GM12878 (cell line): Measurements from ENCODE around the gene AP3S1. TPM values are rescaled to one million over a fixed set of nuclear protein-coding genes. Genes with fewer than 3 reads are reported as not detected.
"Not testable (repeated sequence)": the region's sequence is repeated elsewhere in the genome, so short reads cannot be mapped to it uniquely, and the experiment has no call there.

Experiments used
- ATAC-seq: fragments of 200-7000 bp; cut with Tn5 transposase; 3 replicates; pipeline ENCODE4 v1.9.1; 2020; ENCODE audit warnings: mild to moderate bottlenecking, moderate library complexity
- BruUV-seq: library from RNA; stranded (reverse); fragments of 400-500 nt; replicated peaks from 2 replicates; lab custom pipeline; 2021; lab: Mats Ljungman, UMichigan
- CTCF ChIA-PET: fragments of 300-600 bp; sonication (Branson Sonifier 250); formaldehyde crosslinking; extraction: SDS; loops from one replicate; lab custom pipeline; 2021; ENCODE audit warnings: inconsistent platforms; lab: Yijun Ruan, JAX
- POLR2A ChIA-PET: fragments of 350-600 bp; formaldehyde crosslinking; extraction: SDS; loops from one replicate; lab custom pipeline; 2021; ENCODE audit warnings: inconsistent platforms; lab: Charles Lee
- RAD21 ChIA-PET: fragments of 300-600 bp; sonication (Branson Sonifier 250); formaldehyde crosslinking; loops from one replicate; lab custom pipeline; 2023; ENCODE audit warnings: antibody characterized with exemption; ENCODE audit not compliant: unreplicated experiment; lab: Charles Lee
- SMC1A ChIA-PET: fragments of 300-600 bp; sonication (Branson Sonifier 250); formaldehyde crosslinking; loops from one replicate; lab custom pipeline; 2023; ENCODE audit not compliant: unreplicated experiment, uncharacterized antibody; lab: Charles Lee
- DNase-seq: peaks from one replicate; pipeline ENCODE4 v3.0.0-alpha.2; 2011; ENCODE audit warnings: low read depth, low spot score
- FAIRE-seq: peaks from 3 replicates; lab custom pipeline; 2011; peaks lifted over from hg19 to GRCh38; lab: Jason Lieb, UNC
- H2AFZ ChIP-seq: 2 replicates; pipeline ENCODE4 v1.6.0; 2011; ENCODE audit warnings: low read depth, low read length, control low read depth; ENCODE audit not compliant: control insufficient read depth
- H3K27ac ChIP-seq: 2 replicates; pipeline ENCODE4 v1.5.1; 2011; ENCODE audit warnings: control low read depth; ENCODE audit not compliant: control insufficient read depth, insufficient read depth
- H3K27me3 ChIP-seq, 2 experiments: replicated peaks in 1 of 2; 2 replicates each; pipeline versions ENCODE4 v1.6.0 to v1.6.1; 2011; ENCODE audit warnings: low read length in 1 of 2; ENCODE audit not compliant: control insufficient read depth in 2 of 2, insufficient read depth in 2 of 2
- H3K36me3 ChIP-seq, 2 experiments: 2 replicates each; pipeline ENCODE4 v1.5.1; 2011; ENCODE audit warnings: low read length in 1 of 2; ENCODE audit not compliant: control insufficient read depth in 2 of 2, insufficient read depth in 2 of 2
- H3K4me1 ChIP-seq: 2 replicates; pipeline ENCODE4 v1.6.1; 2011; ENCODE audit warnings: mild to moderate bottlenecking, low read length, moderate library complexity, mixed read lengths; ENCODE audit not compliant: control insufficient read depth, insufficient read depth
- H3K4me2 ChIP-seq: 2 replicates; pipeline ENCODE4 v1.6.0; 2011; ENCODE audit warnings: control low read depth; ENCODE audit not compliant: control insufficient read depth, insufficient read depth
- H3K4me3 ChIP-seq: fragments of 200-600 bp; sonication (generic); 2 replicates; pipeline ENCODE4 v1.5.1; 2016
- H3K79me2 ChIP-seq: 2 replicates; pipeline ENCODE4 v1.6.0; 2011; ENCODE audit warnings: low read length; ENCODE audit not compliant: control insufficient read depth, insufficient read depth
- H3K9ac ChIP-seq: 2 replicates; pipeline ENCODE4 v1.8.0; 2011; ENCODE audit warnings: low read length, control low read depth, mixed read lengths; ENCODE audit not compliant: control insufficient read depth, insufficient read depth
- H3K9me3 ChIP-seq: replicated peaks from 3 replicates; pipeline ENCODE4 v1.5.1; 2011; ENCODE audit warnings: mild to moderate bottlenecking, low read length; ENCODE audit not compliant: control insufficient read depth, insufficient read depth
- H4K20me1 ChIP-seq: 2 replicates; pipeline ENCODE4 v1.6.0; 2011; ENCODE audit not compliant: control insufficient read depth, insufficient read depth
- JUNB ChIP-seq: IDR thresholded peaks from 2 replicates; pipeline ENCODE4 v1.6.1; 2016; ENCODE audit warnings: antibody characterized with exemption, mild to moderate bottlenecking
- WGBS: methylation state at CpG from one replicate; pipeline ENCODE4 v1.1.6; 2016; ENCODE audit warnings: low lambda C conversion rate; ENCODE audit not compliant: insufficient replicate concordance, insufficient coverage; ENCODE audit errors: missing lambda C conversion rate; 5-methylcytosine and 5-hydroxymethylcytosine counted together
- in situ Hi-C: fragments of 300-500 bp; cut with MboI; formaldehyde crosslinking; loops from 9 replicates; pipeline ENCODE4 v1.14.3; 2018; ENCODE audit warnings: mixed read lengths
- intact Hi-C: fragments of 100-400 bp; cut with micrococcal nuclease; formaldehyde crosslinking; loops from one replicate; pipeline ENCODE4 v1.14.2; 2022; ENCODE audit not compliant: unreplicated experiment
- polyA plus RNA-seq, 11 experiments: library from polyadenylated mRNA; depleted of rRNA in 4 of 11; unstranded in 6 of 11; stranded (reverse) in 5 of 11; fragments of >200 nt; fragmentation: Nextera tagmentation in 4 of 11; fragmentation: Illumina TruSeq in 1 of 11; extraction: Ambion mirVana in 4 of 11; extraction: Trizol in 1 of 11; gene quantifications; 1 replicate in 1 of 11; 2 replicates in 10 of 11; pipeline versions ENCODE4 v1.2.1 to v1.2.3, GENCODE V29; 2011 to 2016; ENCODE audit warnings: inconsistent platforms in 2 of 11, missing spikeins in 2 of 11, low read depth in 1 of 11
- total RNA-seq, 4 experiments: library from RNA; depleted of rRNA in 3 of 4; stranded (reverse); fragments of >200 nt in 3 of 4; fragmentation: Illumina TruSeq in 1 of 4; extraction: Trizol in 1 of 4; gene quantifications; 2 replicates each; pipeline versions ENCODE4 v1.2.1 to v1.2.3, GENCODE V29; 2013 to 2021

AP3S1 gene
- total and polyA plus RNA-seq, 10 of the 15 experiments (the other 5 are each of a cell fraction or from before 2014, with no cell fraction given), result 36.4 to 137 (median 67.5) TPM

GRCh38 chr5:115928578-115929407 lies 87.1 kb downstream of the AP3S1 start:
- H3K4me2 ChIP-seq, H3K79me2 ChIP-seq, H3K36me3 ChIP-seq, RAD21 ChIA-PET, POLR2A ChIA-PET, H3K9me3 ChIP-seq, H3K9ac ChIP-seq, H3K27ac ChIP-seq, CTCF ChIA-PET, intact Hi-C loops, H3K27me3 ChIP-seq, BruUV-seq, H3K4me1 ChIP-seq, H2AFZ ChIP-seq, ATAC-seq, DNase-seq, H3K4me3 ChIP-seq, H4K20me1 ChIP-seq, in situ Hi-C loops, FAIRE-seq: not testable (repeated sequence)
- 54% methylated on average over 12 of the region's 12 CpGs for WGBS
- SMC1A ChIA-PET, result interaction anchor here (0.7 to 1.2 kb wide), 2 partner anchors 25 to 174 kb away, joined by 3 to 4 read pairs; no protein-coding TSS in a partner anchor
- peak; percentile 33 for TF ChIP-seq JUNB

- RAD21 ChIA-PET, BruUV-seq, ATAC-seq, H3K9me3 ChIP-seq, H3K27me3 ChIP-seq, H3K4me3 ChIP-seq, FAIRE-seq, DNase-seq, POLR2A ChIA-PET, H3K9ac ChIP-seq, H3K4me2 ChIP-seq, H3K4me1 ChIP-seq, H3K36me3 ChIP-seq, SMC1A ChIA-PET, H3K79me2 ChIP-seq, H4K20me1 ChIP-seq, H2AFZ ChIP-seq, CTCF ChIA-PET, intact Hi-C loops, in situ Hi-C loops, H3K27ac ChIP-seq: not testable (repeated sequence)
- 92% methylated on average over 17 of the region's 17 CpGs for WGBS
Observed at GRCh38 chr5:115930171-115930570, 88.4 kb downstream of the AP3S1 start.
